Measurements from ENCODE around the gene C16orf90.

- TF ChIP-seq, protein P1, sequence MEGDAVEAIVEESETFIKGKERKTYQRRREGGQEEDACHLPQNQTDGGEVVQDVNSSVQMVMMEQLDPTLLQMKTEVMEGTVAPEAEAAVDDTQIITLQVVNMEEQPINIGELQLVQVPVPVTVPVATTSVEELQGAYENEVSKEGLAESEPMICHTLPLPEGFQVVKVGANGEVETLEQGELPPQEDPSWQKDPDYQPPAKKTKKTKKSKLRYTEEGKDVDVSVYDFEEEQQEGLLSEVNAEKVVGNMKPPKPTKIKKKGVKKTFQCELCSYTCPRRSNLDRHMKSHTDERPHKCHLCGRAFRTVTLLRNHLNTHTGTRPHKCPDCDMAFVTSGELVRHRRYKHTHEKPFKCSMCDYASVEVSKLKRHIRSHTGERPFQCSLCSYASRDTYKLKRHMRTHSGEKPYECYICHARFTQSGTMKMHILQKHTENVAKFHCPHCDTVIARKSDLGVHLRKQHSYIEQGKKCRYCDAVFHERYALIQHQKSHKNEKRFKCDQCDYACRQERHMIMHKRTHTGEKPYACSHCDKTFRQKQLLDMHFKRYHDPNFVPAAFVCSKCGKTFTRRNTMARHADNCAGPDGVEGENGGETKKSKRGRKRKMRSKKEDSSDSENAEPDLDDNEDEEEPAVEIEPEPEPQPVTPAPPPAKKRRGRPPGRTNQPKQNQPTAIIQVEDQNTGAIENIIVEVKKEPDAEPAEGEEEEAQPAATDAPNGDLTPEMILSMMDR (IDR thresholded peaks at IDR 0.05; ENCODE audit: low read depth, low read length, missing input control): no peak
- TF ChIP-seq JUND (IDR thresholded peaks at IDR 0.05): no peak
- TF ChIP-seq SP1 (IDR thresholded peaks at IDR 0.05): no peak
- TF ChIP-seq EGR1 (IDR thresholded peaks at IDR 0.05; ENCODE audit: low read depth in 2 of 2): no peak
- no peak for TF ChIP-seq RAD21 (IDR thresholded peaks at IDR 0.05)
Measured at GRCh38 chr16:3467921-3468320, 27.4 kb downstream of the C16orf90 start.

All from liver (tissue), 3 donors.